Neutrophil (primary cell): ENCODE results near the gene NUFIP2.
"Not testable (repeated sequence)": the region's sequence is repeated elsewhere in the genome, so short reads cannot be mapped to it uniquely, and the experiment has no call there.

Experiments used
- H3K27ac ChIP-seq: fragments of 200-600 bp; sonication (generic); 2 replicates; pipeline ENCODE4 v1.5.1; 2016; ENCODE audit warnings: mild to moderate bottlenecking, moderate library complexity
- H3K27me3 ChIP-seq: fragments of 200-600 bp; sonication (generic); 2 replicates; pipeline ENCODE4 v1.6.0; 2016; ENCODE audit warnings: mild to moderate bottlenecking
- H3K36me3 ChIP-seq: fragments of 200-600 bp; sonication (generic); 2 replicates; pipeline ENCODE4 v1.5.1; 2017
- H3K4me1 ChIP-seq, 2 experiments: fragments of 200-600 bp in 1 of 2; sonication (generic) in 1 of 2; 1 replicate in 1 of 2; 2 replicates in 1 of 2; pipeline versions ENCODE4 v1.5.1 to v1.6.1; 2013 to 2016; ENCODE audit warnings: low read depth in 1 of 2, low read length in 1 of 2, mild to moderate bottlenecking in 1 of 2, moderate library complexity in 1 of 2; ENCODE audit not compliant: control insufficient read depth in 1 of 2, insufficient read depth in 1 of 2
- H3K4me3 ChIP-seq, 2 experiments: fragments of 200-600 bp in 1 of 2; sonication (generic) in 1 of 2; 1 replicate in 1 of 2; 2 replicates in 1 of 2; pipeline ENCODE4 v1.5.1; 2013 to 2016; ENCODE audit warnings: low read depth in 1 of 2, low read length in 1 of 2, mild to moderate bottlenecking in 1 of 2, moderate library complexity in 1 of 2
- H3K9me3 ChIP-seq: fragments of 200-600 bp; sonication (generic); 2 replicates; pipeline ENCODE4 v1.5.1; 2016
- TF ChIP-seq, protein P1 (sequence below): fragments of 200-600 bp; sonication (generic); IDR thresholded peaks from 2 replicates; pipeline ENCODE4 v1.5.1; 2016; ENCODE audit warnings: antibody characterized with exemption

The NUFIP2 gene

DNA sequence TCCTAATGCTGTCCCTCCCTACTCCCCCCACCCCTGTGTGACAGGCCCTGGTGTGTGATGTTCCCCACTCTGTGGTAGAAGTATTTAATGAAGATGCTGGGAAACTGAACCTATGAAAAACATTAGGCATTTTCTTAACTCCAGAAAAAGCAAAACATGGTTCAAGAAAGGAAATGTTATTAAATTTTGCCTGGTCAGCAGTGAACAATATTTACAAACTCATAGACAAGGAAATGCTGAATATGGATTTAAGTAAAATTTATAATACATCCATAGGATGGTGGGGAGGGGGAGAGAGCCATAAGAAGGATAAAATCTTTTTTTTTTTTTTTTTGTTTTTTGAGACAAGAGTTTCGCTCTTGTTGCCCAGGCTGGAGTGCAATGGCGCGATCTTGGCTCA, 58.0 kb downstream of the NUFIP2 start:
- Histone ChIP-seq H3K27ac (no peak overlapping the region), H3K9me3 (no peaks in the 10 kb centered on the region), H3K4me3 (no peak overlapping the region), H3K27me3 (no peaks in the 10 kb centered on the region), H3K4me1 (peaks cover 5 to 10% of the 10 kb centered on the region in 2 experiments), H3K36me3 (no peaks in the 10 kb centered on the region)
- TF ChIP-seq, protein P1, sequence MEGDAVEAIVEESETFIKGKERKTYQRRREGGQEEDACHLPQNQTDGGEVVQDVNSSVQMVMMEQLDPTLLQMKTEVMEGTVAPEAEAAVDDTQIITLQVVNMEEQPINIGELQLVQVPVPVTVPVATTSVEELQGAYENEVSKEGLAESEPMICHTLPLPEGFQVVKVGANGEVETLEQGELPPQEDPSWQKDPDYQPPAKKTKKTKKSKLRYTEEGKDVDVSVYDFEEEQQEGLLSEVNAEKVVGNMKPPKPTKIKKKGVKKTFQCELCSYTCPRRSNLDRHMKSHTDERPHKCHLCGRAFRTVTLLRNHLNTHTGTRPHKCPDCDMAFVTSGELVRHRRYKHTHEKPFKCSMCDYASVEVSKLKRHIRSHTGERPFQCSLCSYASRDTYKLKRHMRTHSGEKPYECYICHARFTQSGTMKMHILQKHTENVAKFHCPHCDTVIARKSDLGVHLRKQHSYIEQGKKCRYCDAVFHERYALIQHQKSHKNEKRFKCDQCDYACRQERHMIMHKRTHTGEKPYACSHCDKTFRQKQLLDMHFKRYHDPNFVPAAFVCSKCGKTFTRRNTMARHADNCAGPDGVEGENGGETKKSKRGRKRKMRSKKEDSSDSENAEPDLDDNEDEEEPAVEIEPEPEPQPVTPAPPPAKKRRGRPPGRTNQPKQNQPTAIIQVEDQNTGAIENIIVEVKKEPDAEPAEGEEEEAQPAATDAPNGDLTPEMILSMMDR: no peak

- not testable (repeated sequence) for H3K4me3 ChIP-seq, H3K27me3 ChIP-seq, H3K4me1 ChIP-seq, H3K27ac ChIP-seq, H3K36me3 ChIP-seq, H3K9me3 ChIP-seq
Observed at GRCh38 chr17:29234972-29235371, 59.0 kb downstream of the NUFIP2 start.

DNA sequence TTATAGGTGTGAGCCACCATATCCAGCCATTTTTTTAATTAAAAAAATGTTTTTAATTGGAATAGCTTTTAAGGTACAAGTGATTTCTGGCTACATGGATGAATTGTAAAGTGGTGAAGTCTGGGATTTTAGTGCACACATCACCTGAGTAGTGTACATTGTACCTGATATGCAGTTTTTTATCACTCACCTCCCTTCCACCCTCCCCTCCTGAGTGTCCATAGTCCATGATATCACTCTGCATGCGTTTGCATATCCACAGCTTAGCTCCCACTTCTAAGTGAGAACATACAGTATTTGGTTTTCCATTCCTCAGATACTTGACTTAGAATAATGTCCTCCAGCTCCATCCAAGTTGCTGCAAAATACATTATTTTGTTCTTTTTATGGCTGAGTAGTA, 60.6 kb downstream of the NUFIP2 start:
- no peak overlapping the region for H3K4me3 ChIP-seq
- H3K27me3 ChIP-seq: no peaks in the 10 kb centered on the region
- no peak overlapping the region for H3K27ac ChIP-seq

DNA sequence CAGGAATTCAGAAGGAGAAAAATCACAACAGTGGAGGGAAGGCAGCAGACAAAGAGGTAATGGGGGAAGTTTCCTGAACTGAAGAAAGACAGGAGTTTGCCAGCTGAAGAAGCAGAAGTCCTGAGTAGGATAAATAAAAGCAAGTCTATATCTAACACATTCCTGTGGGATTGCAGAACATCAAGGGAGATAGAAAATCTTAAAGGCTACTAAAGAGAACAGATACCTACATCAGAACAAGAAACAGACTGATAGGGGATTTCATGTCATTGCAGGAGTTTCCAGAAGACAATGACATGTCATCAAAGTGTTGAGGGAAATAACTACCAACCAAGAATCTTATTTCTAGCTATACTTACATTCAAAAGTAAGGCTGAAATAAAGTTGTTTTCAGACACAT, 68.6 kb downstream of the NUFIP2 start:
- TF ChIP-seq, protein P1: no peak
- H3K27me3 ChIP-seq: no peaks in the 10 kb centered on the region
- no peak overlapping the region for H3K4me3 ChIP-seq
- H3K36me3 ChIP-seq: no peaks in the 10 kb centered on the region
- no peaks in the 10 kb centered on the region for H3K9me3 ChIP-seq
- H3K27ac ChIP-seq: no peak overlapping the region
- no peaks in the 10 kb centered on the region for H3K4me1 ChIP-seq

More for the DNA sequence above, 60.6 kb downstream of the NUFIP2 start:
- TF ChIP-seq, protein P1: no peak
- Histone ChIP-seq H3K9me3 (no peaks in the 10 kb centered on the region), H3K4me1 (peaks cover 0 to 5% of the 10 kb centered on the region in 2 experiments), H3K36me3 (no peaks in the 10 kb centered on the region)

- H3K9me3 ChIP-seq, H3K36me3 ChIP-seq, H3K4me1 ChIP-seq, H3K27me3 ChIP-seq, H3K4me3 ChIP-seq, H3K27ac ChIP-seq: not testable (repeated sequence)
Observed at GRCh38 chr17:29221338-29221737, 72.6 kb downstream of the NUFIP2 start.

GRCh38 chr17:29219378-29220047, 74.4 kb downstream of the NUFIP2 start:
- no peak overlapping the region for H3K4me3 ChIP-seq
- no peaks in the 10 kb centered on the region for H3K9me3 ChIP-seq
- H3K4me1 ChIP-seq: peaks cover 0 to 3% of the 10 kb centered on the region in 2 experiments
- H3K36me3 ChIP-seq: no peaks in the 10 kb centered on the region
- H3K27ac ChIP-seq: no peak overlapping the region
- TF ChIP-seq, protein P1: peak; percentile 78
- peaks cover 5% of the 10 kb centered on the region for H3K27me3 ChIP-seq
